K562 (cell line): ENCODE data around the gene RACK1. TPM values are rescaled to one million over a fixed set of nuclear protein-coding genes. Genes with fewer than 3 reads are reported as not detected.

Experiments
- ADNP ChIP-seq: fragments of 200-800 bp; sonication (Bioruptor generic); IDR thresholded peaks from 2 replicates; pipeline ENCODE4 v1.6.1; 2016; ENCODE audit warnings: missing genetic modification characterization, missing compliant biosample characterization
- BCOR ChIP-seq: fragments of 450-650 bp; IDR thresholded peaks from 2 replicates; pipeline ENCODE4 v1.6.1; 2016
- CGGBP1 ChIP-seq: fragments of 250-450 bp; sonication (Bioruptor Pico); IDR thresholded peaks from 2 replicates; pipeline ENCODE4 v1.9.0; 2021; ENCODE audit warnings: mild to moderate bottlenecking
- FOS ChIP-seq: IDR thresholded peaks from 3 replicates; pipeline ENCODE4 v1.6.1; 2011; ENCODE audit not compliant: insufficient read length; ENCODE audit errors: extremely low read depth
- GATAD2A ChIP-seq: fragments of 450-650 bp; IDR thresholded peaks from 2 replicates; pipeline ENCODE4 v1.6.1; 2017
- HMG20B ChIP-seq: fragments of 250-450 bp; sonication (Bioruptor Pico); IDR thresholded peaks from 2 replicates; pipeline ENCODE4 v1.5.0; 2021; ENCODE audit warnings: mild to moderate bottlenecking
- MYC ChIP-seq, 2 experiments: fragments of 250-450 bp in 1 of 2; sonication (Bioruptor Pico) in 1 of 2; IDR thresholded peaks; 2 replicates each; pipeline versions ENCODE4 v1.5.1 to v1.6.1; 2012 to 2021; ENCODE audit warnings: low read depth in 2 of 2, borderline replicate concordance in 1 of 2, improper control_type of control experiment in 1 of 2, low read length in 1 of 2, mild to moderate bottlenecking in 1 of 2, moderate library complexity in 1 of 2
- RBM39 ChIP-seq: fragments of 200-400 bp; formaldehyde crosslinking; optimal IDR thresholded peaks from 2 replicates; pipeline ENCODE3; 2018; ENCODE audit warnings: low read depth, low read length
- SOX6 ChIP-seq: fragments of 450-650 bp; IDR thresholded peaks from 2 replicates; pipeline ENCODE4 v1.6.1; 2014; ENCODE audit warnings: mild to moderate bottlenecking
- TBP ChIP-seq: optimal IDR thresholded peaks from 2 replicates; pipeline ENCODE3; 2011; ENCODE audit warnings: low read depth, low read length, improper control_type of control experiment
- TEAD4 ChIP-seq, 2 experiments: sonication (generic) in 1 of 2; formaldehyde crosslinking in 1 of 2; IDR thresholded peaks; 2 replicates each; pipeline versions ENCODE4 v1.6.1 to v1.8.0; 2012 to 2022; ENCODE audit warnings: borderline replicate concordance in 1 of 2, inconsistent platforms in 1 of 2, low read length in 1 of 2, mild to moderate bottlenecking in 1 of 2, missing genetic modification reagents in 1 of 2
- TSC22D4 ChIP-seq: fragments of 450-650 bp; IDR thresholded peaks from 2 replicates; pipeline ENCODE4 v1.6.1; 2016; ENCODE audit warnings: missing genetic modification characterization, missing biosample characterization, control low read depth
- XRCC4 ChIP-seq: IDR thresholded peaks from one replicate; pipeline ENCODE4 v1.6.1; 2011; ENCODE audit not compliant: insufficient read depth, insufficient read length; ENCODE audit errors: extremely low read depth
- YY1 ChIP-seq, 3 experiments: IDR thresholded peaks; 2 replicates each; pipeline ENCODE4 v1.6.1; 2011; ENCODE audit warnings: low read length in 2 of 3, mild to moderate bottlenecking in 2 of 3, moderate library complexity in 2 of 3, borderline replicate concordance in 1 of 3, control low read depth in 1 of 3, low read depth in 1 of 3; ENCODE audit not compliant: insufficient read depth in 3 of 3, insufficient replicate concordance in 2 of 3, control insufficient read depth in 1 of 3, insufficient read length in 1 of 3; ENCODE audit errors: extremely low read depth in 1 of 3
- ZBTB7A ChIP-seq: IDR thresholded peaks from 2 replicates; pipeline ENCODE4 v1.6.1; 2011; ENCODE audit warnings: low read depth, mild to moderate bottlenecking, low read length, moderate library complexity, borderline replicate concordance; ENCODE audit not compliant: control insufficient read depth
- ZFX ChIP-seq: sonication (generic); formaldehyde crosslinking; IDR thresholded peaks from 2 replicates; pipeline ENCODE4 v1.8.0; 2022; ENCODE audit warnings: mild to moderate bottlenecking, missing genetic modification reagents, moderate library complexity
- ZKSCAN8 ChIP-seq: fragments of 200-800 bp; sonication (Bioruptor generic); IDR thresholded peaks from 2 replicates; pipeline ENCODE4 v1.6.1; 2016; ENCODE audit warnings: missing genetic modification characterization, missing compliant biosample characterization
- ZNF217 ChIP-seq: sonication (generic); formaldehyde crosslinking; IDR thresholded peaks from 2 replicates; pipeline ENCODE4 v1.8.0; 2022; ENCODE audit warnings: mild to moderate bottlenecking, missing genetic modification reagents
- ZNF57 ChIP-seq: fragments of 450-650 bp; formaldehyde crosslinking; IDR thresholded peaks from 2 replicates; pipeline ENCODE4 v1.4.0; 2020; ENCODE audit warnings: mild to moderate bottlenecking, moderate library complexity
- ZNF589 ChIP-seq: fragments of 200-800 bp; sonication (Bioruptor generic); IDR thresholded peaks from 2 replicates; pipeline ENCODE4 v1.6.1; 2016; ENCODE audit warnings: low read depth, missing genetic modification characterization, missing compliant biosample characterization
- ZNF79 ChIP-seq: fragments of 250-450 bp; sonication (Bioruptor Pico); IDR thresholded peaks from 2 replicates; pipeline ENCODE4 v1.4.0; 2020; ENCODE audit warnings: low read depth, mild to moderate bottlenecking, moderate library complexity
- polyA plus RNA-seq, 8 experiments: library from polyadenylated mRNA; depleted of rRNA in 4 of 8; stranded (reverse) in 5 of 8; unstranded in 3 of 8; fragments of >200 nt; fragmentation: Nextera tagmentation in 2 of 8; fragmentation: Illumina TruSeq in 1 of 8; extraction: Ambion mirVana in 2 of 8; extraction: Trizol in 1 of 8; gene quantifications; 2 replicates each; pipeline versions ENCODE4 v1.2.1 to v1.2.3, GENCODE V29; 2011 to 2014; ENCODE audit warnings: inconsistent platforms in 1 of 8, missing spikeins in 1 of 8
- total RNA-seq, 7 experiments: library from RNA; depleted of rRNA in 6 of 7; stranded (reverse); fragments of >200 nt in 6 of 7; fragmentation: Illumina TruSeq in 2 of 7; extraction: Trizol in 2 of 7; gene quantifications; 2 replicates each; pipeline versions ENCODE4 v1.2.1 to v1.2.3, GENCODE V29; 2011 to 2021; ENCODE audit warnings: low replicate concordance in 1 of 7
- TF ChIP-seq, protein P1 (sequence below): IDR thresholded peaks from 3 replicates; pipeline ENCODE4 v1.6.1; 2011; ENCODE audit warnings: borderline replicate concordance, mild to moderate bottlenecking; ENCODE audit not compliant: insufficient read length, insufficient read depth
- TF ChIP-seq, protein P2 (sequence below): fragments of 450-650 bp; IDR thresholded peaks from 2 replicates; pipeline ENCODE4 v1.7.1; 2018; ENCODE audit warnings: mild to moderate bottlenecking, low read depth; ENCODE audit not compliant: partially characterized antibody

RACK1 gene
- total and polyA plus RNA-seq, 9 of the 15 experiments (the other 6 are each of a cell fraction or from before 2014, with no cell fraction given) = 2,303 to 5,311 (median 3,833) TPM

DNA sequence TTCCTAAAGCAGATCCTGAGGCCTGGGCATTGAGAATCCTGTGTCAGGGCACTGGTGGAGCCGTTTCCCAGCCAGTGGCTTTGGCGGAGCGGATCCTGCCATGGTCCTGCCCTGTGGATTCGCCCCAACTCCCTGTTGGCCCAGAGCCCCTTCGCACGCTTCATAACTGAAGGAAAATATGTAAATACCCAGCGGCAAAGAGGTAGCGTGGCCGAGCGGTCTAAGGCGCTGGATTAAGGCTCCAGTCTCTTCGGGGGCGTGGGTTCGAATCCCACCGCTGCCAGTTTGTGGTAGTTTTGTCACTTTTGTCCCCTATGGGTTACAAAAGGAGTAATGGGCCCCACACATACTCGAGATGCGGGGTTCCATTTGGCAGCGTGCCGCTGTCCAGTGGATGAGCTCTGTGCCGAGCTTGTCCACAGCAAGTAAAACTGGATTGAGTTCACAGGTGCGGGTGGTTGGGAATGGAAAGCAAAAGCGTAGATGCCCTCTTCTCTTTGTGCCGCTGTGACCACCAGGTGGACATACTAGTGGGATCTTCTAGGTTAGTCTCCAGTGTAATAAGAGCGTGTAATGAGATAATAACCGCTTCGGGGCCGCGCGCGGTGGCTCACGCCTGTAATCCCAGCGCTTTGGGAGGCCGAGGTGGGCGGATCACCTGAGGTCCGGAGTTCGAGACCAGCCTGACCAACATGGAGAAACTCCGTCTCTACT, 56.0 kb downstream of the RACK1 start (continued):
- no peak for TF ChIP-seq CGGBP1 (CRISPR knock-in tag)
- no peak for TF ChIP-seq XRCC4
- TF ChIP-seq ZNF79 = no peak
- TF ChIP-seq TEAD4 (IDR thresholded peaks at IDR 0.05; ENCODE audit: low read length) = peak; percentile 81
- no peak for TF ChIP-seq TEAD4 (CRISPR knock-in tag; IDR thresholded peaks at IDR 0.05; ENCODE audit: borderline replicate concordance)
- peak in 1 of 3 experiments; percentile 37 for TF ChIP-seq YY1 (IDR thresholded peaks at IDR 0.05; ENCODE audit: borderline replicate concordance in 1 of 3, control insufficient read depth in 1 of 3, extremely low read depth in 1 of 3, insufficient read depth in 3 of 3, insufficient read length in 1 of 3, insufficient replicate concordance in 2 of 3, low read depth in 1 of 3, low read length in 2 of 3)
- TF ChIP-seq SOX6 = peak; percentile 70; the same call in 1 of the 2 replicates
- TF ChIP-seq ZFX (CRISPR knock-in tag) = peak; percentile 70
- TF ChIP-seq GATAD2A = peak; percentile 83; the same call in 1 of the 2 replicates
- no peak for TF ChIP-seq ADNP (tag)
- 0 out of 2 replicates have a peak, but pooled peaks have one; percentile 61 for TF ChIP-seq ZKSCAN8
- TF ChIP-seq HMG20B (CRISPR knock-in tag) = no peak
- TF ChIP-seq RBM39 = peak; percentile 71
- TF ChIP-seq ZNF589 (CRISPR knock-in tag) = 0 out of 2 replicates have a peak, but pooled peaks have one; percentile 25
- no peak for TF ChIP-seq ZNF57 (CRISPR knock-in tag)
- peak; percentile 9 for TF ChIP-seq FOS
- TF ChIP-seq ZBTB7A = peak; percentile 74
- no peak for TF ChIP-seq ZNF217 (CRISPR knock-in tag)
- TF ChIP-seq, protein P1, sequence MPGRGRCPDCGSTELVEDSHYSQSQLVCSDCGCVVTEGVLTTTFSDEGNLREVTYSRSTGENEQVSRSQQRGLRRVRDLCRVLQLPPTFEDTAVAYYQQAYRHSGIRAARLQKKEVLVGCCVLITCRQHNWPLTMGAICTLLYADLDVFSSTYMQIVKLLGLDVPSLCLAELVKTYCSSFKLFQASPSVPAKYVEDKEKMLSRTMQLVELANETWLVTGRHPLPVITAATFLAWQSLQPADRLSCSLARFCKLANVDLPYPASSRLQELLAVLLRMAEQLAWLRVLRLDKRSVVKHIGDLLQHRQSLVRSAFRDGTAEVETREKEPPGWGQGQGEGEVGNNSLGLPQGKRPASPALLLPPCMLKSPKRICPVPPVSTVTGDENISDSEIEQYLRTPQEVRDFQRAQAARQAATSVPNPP = no peak
- TF ChIP-seq TSC22D4 = no peak
- TF ChIP-seq, protein P2, sequence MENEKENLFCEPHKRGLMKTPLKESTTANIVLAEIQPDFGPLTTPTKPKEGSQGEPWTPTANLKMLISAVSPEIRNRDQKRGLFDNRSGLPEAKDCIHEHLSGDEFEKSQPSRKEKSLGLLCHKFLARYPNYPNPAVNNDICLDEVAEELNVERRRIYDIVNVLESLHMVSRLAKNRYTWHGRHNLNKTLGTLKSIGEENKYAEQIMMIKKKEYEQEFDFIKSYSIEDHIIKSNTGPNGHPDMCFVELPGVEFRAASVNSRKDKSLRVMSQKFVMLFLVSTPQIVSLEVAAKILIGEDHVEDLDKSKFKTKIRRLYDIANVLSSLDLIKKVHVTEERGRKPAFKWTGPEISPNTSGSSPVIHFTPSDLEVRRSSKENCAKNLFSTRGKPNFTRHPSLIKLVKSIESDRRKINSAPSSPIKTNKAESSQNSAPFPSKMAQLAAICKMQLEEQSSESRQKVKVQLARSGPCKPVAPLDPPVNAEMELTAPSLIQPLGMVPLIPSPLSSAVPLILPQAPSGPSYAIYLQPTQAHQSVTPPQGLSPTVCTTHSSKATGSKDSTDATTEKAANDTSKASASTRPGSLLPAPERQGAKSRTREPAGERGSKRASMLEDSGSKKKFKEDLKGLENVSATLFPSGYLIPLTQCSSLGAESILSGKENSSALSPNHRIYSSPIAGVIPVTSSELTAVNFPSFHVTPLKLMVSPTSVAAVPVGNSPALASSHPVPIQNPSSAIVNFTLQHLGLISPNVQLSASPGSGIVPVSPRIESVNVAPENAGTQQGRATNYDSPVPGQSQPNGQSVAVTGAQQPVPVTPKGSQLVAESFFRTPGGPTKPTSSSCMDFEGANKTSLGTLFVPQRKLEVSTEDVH = no peak
- peak; percentile 99 for TF ChIP-seq TBP
- TF ChIP-seq BCOR = 0 out of 2 replicates have a peak, but pooled peaks have one; percentile 3
- no peak; the same call in none of the 2 replicates for TF ChIP-seq MYC (IDR thresholded peaks at IDR 0.05; ENCODE audit: low read depth, low read length)
- peak; percentile 76; the same call in 1 of the 2 replicates for TF ChIP-seq MYC (CRISPR knock-in tag; IDR thresholded peaks at IDR 0.05; ENCODE audit: borderline replicate concordance, low read depth)
